ENCODE results near the gene RUFY4. TPM values are rescaled to one million over a fixed set of nuclear protein-coding genes. Genes with fewer than 3 reads are reported as not detected.

The RUFY4 gene
- total RNA-seq, 1 experiment from 2014 or later = not detected

DNA sequence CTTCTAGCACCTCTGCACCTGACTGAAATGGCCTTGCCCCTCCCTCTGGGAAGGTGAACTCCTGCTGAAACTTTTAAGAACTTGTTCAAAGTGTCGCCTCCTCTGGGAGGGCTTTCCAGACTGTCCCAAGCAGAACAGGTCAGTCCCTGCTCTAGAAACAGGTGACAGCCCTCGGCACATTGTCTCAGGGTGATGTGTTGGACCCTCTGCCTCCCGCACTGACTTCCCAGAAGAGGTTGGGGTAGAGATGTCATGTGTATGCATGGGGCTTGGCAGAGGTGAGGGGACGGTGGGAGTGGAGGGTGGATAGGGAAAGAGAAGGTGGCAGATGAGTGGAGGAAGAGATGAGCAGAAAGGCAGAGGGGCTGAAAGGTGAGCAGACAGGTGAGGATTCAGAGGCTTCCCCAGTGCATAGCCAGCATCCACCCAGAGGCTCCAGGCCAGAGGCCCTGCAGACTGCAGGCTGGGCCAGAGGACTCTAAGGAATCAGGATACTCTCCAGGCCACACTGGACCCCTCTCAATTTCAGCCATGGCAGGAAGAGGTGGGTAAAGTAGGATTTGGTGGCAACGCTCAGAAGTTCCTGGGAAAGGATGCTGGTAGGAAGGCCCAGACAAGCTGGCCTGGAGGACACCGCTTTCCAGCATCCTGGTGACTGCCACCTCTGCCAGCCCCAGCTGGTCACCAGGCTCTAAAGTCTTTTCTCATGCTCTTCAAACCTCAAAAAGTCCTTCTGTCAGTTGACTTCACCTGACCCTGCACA, 41.4 kb upstream of the RUFY4 start:
- no peaks in the 10 kb centered on the region for H3K9me3 ChIP-seq (ENCODE audit: control insufficient read depth, insufficient read depth, low read depth, low read length)
- ChIA-PET CTCF (no interaction called here), POLR2A (no interaction called here)
- TF ChIP-seq, protein P1, sequence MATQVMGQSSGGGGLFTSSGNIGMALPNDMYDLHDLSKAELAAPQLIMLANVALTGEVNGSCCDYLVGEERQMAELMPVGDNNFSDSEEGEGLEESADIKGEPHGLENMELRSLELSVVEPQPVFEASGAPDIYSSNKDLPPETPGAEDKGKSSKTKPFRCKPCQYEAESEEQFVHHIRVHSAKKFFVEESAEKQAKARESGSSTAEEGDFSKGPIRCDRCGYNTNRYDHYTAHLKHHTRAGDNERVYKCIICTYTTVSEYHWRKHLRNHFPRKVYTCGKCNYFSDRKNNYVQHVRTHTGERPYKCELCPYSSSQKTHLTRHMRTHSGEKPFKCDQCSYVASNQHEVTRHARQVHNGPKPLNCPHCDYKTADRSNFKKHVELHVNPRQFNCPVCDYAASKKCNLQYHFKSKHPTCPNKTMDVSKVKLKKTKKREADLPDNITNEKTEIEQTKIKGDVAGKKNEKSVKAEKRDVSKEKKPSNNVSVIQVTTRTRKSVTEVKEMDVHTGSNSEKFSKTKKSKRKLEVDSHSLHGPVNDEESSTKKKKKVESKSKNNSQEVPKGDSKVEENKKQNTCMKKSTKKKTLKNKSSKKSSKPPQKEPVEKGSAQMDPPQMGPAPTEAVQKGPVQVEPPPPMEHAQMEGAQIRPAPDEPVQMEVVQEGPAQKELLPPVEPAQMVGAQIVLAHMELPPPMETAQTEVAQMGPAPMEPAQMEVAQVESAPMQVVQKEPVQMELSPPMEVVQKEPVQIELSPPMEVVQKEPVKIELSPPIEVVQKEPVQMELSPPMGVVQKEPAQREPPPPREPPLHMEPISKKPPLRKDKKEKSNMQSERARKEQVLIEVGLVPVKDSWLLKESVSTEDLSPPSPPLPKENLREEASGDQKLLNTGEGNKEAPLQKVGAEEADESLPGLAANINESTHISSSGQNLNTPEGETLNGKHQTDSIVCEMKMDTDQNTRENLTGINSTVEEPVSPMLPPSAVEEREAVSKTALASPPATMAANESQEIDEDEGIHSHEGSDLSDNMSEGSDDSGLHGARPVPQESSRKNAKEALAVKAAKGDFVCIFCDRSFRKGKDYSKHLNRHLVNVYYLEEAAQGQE (IDR thresholded peaks at IDR 0.05; ENCODE audit: insufficient read depth in 1 of 2, low read depth in 2 of 2, low read length in 1 of 2) = no peak
- TF ChIP-seq TCF7L2 (IDR thresholded peaks at IDR 0.05; ENCODE audit: low read depth, low read length) (no peak), SIN3A (IDR thresholded peaks at IDR 0.05; ENCODE audit: borderline replicate concordance, insufficient read depth, low read depth, low read length) (no peak)
- BruUV-seq (replicated peaks) = no TSS peak
- ATAC-seq (no peak), DNase-seq (ENCODE audit: low read depth, low spot score) (no peak)
- no peak overlapping the region for H3K27ac ChIP-seq (ENCODE audit: low read length)
- H3K4me3 ChIP-seq (ENCODE audit: low read depth in 2 of 2, low read length in 2 of 2) = no peak overlapping the region
- intact Hi-C loops (cut with micrococcal nuclease; ENCODE audit: unreplicated experiment) (no loop called here), in situ Hi-C loops (cut with HindIII; ENCODE audit: low pct_unique_long_range_greater_than_20kb, low sequenced_read_pairs) (no loop called here)
- H3K27me3 ChIP-seq (ENCODE audit: control insufficient read depth, insufficient read depth, low read length) = no peaks in the 10 kb centered on the region
- no peaks in the 10 kb centered on the region for H3K36me3 ChIP-seq (ENCODE audit: control insufficient read depth, insufficient read depth, low read length)
- no peaks in the 10 kb centered on the region for H3K4me1 ChIP-seq (ENCODE audit: control insufficient read depth, insufficient read depth, low read length)

DNA sequence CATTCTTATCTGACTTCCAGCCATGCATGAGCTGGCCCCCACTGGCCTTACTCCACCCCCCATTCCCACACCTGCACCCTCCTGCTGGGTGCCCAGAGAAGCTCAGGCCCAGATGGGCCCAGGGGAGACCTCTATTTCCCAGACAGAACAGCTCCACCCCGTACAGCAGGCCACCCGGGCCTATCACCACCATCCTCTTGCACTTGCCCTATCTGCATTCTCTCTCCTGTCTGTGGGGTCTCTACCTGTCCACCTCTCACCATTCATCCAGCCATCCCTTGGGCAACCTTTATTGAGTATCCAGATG, 40.9 kb upstream of the RUFY4 start:
- CTCF ChIA-PET = no interaction called here
- POLR2A ChIA-PET = no interaction called here
- no peak overlapping the region for H3K4me3 ChIP-seq (ENCODE audit: low read depth in 2 of 2, low read length in 2 of 2)

More for the DNA sequence above, 40.9 kb upstream of the RUFY4 start:
- Histone ChIP-seq H3K36me3 (ENCODE audit: control insufficient read depth, insufficient read depth, low read length) (no peaks in the 10 kb centered on the region), H3K9me3 (ENCODE audit: control insufficient read depth, insufficient read depth, low read depth, low read length) (no peaks in the 10 kb centered on the region), H3K27me3 (ENCODE audit: control insufficient read depth, insufficient read depth, low read length) (no peaks in the 10 kb centered on the region), H3K4me1 (ENCODE audit: control insufficient read depth, insufficient read depth, low read length) (no peaks in the 10 kb centered on the region), H3K27ac (ENCODE audit: low read length) (no peak overlapping the region)
- TF ChIP-seq POLR2AphosphoS5 (IDR thresholded peaks at IDR 0.05; ENCODE audit: low read depth, low read length) (no peak), SIN3A (IDR thresholded peaks at IDR 0.05; ENCODE audit: borderline replicate concordance, insufficient read depth, low read depth, low read length) (no peak), TCF7L2 (IDR thresholded peaks at IDR 0.05; ENCODE audit: low read depth, low read length) (no peak)
- TF ChIP-seq, protein P1 (IDR thresholded peaks at IDR 0.05; ENCODE audit: insufficient read depth in 1 of 2, low read depth in 2 of 2, low read length in 1 of 2) = no peak
- TF ChIP-seq, protein P2, sequence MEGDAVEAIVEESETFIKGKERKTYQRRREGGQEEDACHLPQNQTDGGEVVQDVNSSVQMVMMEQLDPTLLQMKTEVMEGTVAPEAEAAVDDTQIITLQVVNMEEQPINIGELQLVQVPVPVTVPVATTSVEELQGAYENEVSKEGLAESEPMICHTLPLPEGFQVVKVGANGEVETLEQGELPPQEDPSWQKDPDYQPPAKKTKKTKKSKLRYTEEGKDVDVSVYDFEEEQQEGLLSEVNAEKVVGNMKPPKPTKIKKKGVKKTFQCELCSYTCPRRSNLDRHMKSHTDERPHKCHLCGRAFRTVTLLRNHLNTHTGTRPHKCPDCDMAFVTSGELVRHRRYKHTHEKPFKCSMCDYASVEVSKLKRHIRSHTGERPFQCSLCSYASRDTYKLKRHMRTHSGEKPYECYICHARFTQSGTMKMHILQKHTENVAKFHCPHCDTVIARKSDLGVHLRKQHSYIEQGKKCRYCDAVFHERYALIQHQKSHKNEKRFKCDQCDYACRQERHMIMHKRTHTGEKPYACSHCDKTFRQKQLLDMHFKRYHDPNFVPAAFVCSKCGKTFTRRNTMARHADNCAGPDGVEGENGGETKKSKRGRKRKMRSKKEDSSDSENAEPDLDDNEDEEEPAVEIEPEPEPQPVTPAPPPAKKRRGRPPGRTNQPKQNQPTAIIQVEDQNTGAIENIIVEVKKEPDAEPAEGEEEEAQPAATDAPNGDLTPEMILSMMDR (IDR thresholded peaks at IDR 0.05) = no peak
- DNase-seq (ENCODE audit: low read depth, low spot score) (no peak), ATAC-seq (no peak)
- BruUV-seq (replicated peaks) = no TSS peak
- intact Hi-C loops (cut with micrococcal nuclease; ENCODE audit: unreplicated experiment) (no loop called here), in situ Hi-C loops (cut with HindIII; ENCODE audit: low pct_unique_long_range_greater_than_20kb, low sequenced_read_pairs) (no loop called here)

Data from Panc1 (cell line).